ENCODE results near the gene PLEKHG2.

Gene PLEKHG2

GRCh38 chr19:39422020-39422419 lies 9.6 kb downstream of the PLEKHG2 start:
- no peak for DNase-seq (ENCODE audit: low spot score)

GRCh38 chr19:39423258-39424086 lies 11.0 kb downstream of the PLEKHG2 start:
- no peak for DNase-seq (ENCODE audit: low spot score)

GRCh38 chr19:39424934-39425333 lies 12.5 kb downstream of the PLEKHG2 start:
- no peak for DNase-seq (ENCODE audit: low spot score)

GRCh38 chr19:39425744-39426143 lies 13.3 kb downstream of the PLEKHG2 start:
- no peak for DNase-seq (ENCODE audit: low spot score)

- no peak for DNase-seq (ENCODE audit: low spot score)
Measured at GRCh38 chr19:39426170-39426569, 13.7 kb downstream of the PLEKHG2 start.

- no peak for DNase-seq (ENCODE audit: low spot score)
Measured at GRCh38 chr19:39427707-39428106, 15.2 kb downstream of the PLEKHG2 start.

GRCh38 chr19:39428283-39429112 lies 16.0 kb downstream of the PLEKHG2 start:
- no peak for DNase-seq (ENCODE audit: low spot score)

DNA sequence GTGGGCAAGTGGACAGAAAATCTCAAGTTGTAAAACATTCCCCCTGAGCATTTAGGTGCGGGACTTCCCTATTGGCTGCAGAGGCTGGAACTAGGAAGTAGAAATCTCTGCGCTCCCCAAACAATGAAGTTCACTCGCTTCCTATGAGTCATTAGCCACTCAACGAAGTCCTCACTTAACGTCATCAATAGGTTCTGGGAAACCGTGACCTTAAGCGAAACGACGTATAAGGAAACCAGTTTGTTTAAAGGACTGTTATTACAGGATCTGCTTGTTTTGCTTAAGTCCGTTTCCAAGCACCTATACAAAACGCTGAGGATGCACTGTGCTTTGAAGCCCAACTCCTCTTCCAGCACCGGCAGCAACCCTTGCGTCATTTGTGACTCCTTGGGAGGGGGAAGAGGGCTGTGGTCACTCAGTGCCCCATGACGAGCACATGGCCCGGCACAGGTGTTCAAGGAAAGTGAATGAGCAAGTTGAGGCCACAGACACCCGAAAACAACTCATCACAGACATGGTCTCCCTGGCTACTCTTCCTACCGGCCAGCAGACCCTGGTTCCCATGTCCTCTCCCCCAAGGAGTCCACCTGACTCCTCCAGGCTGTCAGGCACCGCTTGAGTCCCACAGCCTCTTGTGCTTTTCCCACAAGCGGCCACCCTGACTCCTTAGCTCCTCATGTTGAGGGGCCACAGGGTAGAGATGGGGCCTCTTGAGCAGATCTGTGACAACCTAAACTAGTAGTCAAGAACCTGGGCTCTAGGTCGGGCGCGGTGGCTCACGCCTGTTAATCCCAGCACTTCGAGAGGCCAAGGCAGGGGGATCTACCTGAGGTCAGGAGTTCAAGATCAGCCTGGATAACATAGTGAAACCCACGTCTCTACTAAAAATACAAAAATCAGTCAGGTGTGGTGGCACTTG lies 18.5 kb downstream of the PLEKHG2 start:
- peak; percentile 95 for DNase-seq (ENCODE audit: low spot score)

- no peak for DNase-seq (ENCODE audit: low spot score)
Measured at GRCh38 chr19:39432677-39433025, 20.2 kb downstream of the PLEKHG2 start.

- DNase-seq (ENCODE audit: low spot score): no peak
Measured at GRCh38 chr19:39433480-39434079, 21.1 kb downstream of the PLEKHG2 start.

- no peak for DNase-seq (ENCODE audit: low spot score)
Measured at GRCh38 chr19:39434123-39435076, 21.9 kb downstream of the PLEKHG2 start.

DNA sequence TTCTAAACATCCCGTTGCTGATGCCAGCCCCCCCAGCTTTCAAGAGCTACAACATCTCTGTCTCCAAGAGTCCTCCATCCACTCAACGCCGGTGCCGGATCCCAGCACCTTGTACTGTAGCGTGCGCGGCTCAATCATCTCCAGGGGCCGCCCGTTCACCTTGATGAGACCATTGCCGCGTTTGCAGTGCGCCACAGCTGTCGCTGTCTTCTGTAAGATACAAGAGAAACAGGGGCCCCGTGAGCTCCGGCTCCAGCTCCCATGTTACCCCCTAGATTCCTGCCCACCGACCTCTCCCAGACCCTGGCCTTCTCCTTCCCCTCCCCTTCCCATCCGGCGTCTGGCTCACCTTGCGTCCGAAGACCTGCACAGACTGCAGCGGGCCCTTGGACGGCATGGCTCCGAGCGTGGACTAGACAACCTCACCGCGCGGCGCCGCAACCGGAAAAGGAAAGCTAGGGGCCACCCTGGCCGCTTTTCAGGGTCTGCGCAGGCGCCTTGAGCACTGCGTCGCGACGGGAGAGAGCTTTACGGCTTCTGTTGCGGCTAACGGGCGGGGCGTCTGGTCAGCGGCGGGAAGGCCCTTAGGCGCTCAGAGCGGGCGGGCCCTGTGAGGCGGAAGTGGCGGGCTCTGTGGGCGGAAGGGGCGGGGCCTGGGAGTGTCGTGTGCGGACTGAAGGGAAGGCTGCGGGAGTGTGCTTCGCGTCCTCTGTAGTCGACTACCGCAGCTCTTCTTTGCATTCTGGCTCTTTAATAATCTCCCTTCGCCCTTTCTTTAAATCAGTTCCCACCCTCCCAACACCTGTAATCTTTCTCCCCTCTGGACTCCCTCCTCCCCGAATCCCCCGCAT lies 23.3 kb downstream of the PLEKHG2 start, which contains the start of gene RPS16:
Gene RPS16 (minus strand): TSS at position 451 of the 851 bp plus-strand sequence. CDS start 54 bp downstream, at position 397.
- peak; percentile 98 for DNase-seq (ENCODE audit: low spot score)

DNA sequence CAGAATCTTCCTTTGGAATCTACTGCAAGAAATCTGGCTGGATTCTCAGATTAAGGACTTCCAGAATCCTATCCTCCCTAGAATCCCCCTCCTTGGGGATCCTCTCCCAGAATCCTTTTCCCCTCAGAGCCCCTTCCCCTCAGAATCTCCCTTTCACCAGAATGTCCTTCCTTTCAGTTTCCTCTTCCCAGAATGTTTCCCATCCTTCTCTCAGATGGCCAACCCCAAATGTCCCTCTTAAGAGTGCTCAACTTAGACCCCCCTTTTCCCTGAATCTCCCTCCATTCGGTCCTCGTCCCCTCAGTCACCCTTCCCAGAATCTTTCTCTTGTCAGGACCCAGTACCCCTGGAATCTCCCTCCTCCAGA lies 23.9 kb downstream of the PLEKHG2 start:
- no peak for DNase-seq (ENCODE audit: low spot score)

DNA sequence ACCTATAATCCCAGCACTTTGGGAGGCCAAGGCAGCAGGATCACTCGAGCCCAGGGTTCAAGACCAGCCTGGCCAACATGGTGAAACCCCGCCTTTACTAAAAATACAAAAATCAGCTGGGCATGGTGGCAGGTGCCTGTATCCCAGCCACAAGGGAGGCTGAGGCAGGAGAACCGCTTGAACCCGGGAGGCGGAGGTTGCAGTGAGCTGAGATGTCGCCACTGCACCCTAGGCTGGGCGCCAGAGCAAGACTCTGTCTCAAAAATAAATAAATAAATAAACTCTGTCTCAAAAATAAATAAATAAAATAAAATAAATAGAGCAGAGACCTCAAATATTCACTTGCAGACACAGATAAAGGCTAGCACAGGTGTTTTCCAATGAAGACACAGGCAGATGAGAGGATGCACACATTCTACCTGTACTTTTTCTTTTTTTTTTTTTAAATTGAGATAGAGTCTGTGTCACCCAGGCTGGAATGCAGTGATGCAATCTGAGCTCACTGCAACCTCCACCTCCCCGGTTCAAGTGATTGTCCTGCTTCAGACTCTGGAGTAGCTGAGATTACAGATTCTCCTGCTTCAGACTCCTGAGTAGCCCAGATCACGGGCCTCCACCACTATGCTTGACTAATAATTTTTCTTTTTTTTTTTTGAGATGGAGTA lies 25.9 kb downstream of the PLEKHG2 start:
- DNase-seq (ENCODE audit: low spot score): no peak

GRCh38 chr19:39444598-39445195 lies 32.2 kb downstream of the PLEKHG2 start:
- DNase-seq (ENCODE audit: low spot score): no peak

- DNase-seq (ENCODE audit: low spot score): peak; percentile 98
Measured at GRCh38 chr19:39445196-39446111, 33.0 kb downstream of the PLEKHG2 start, which contains the start of gene SUPT5H. Gene SUPT5H (plus strand): TSS chr19:39445582. CDS start chr19:39445891, 309 bp downstream.

DNA sequence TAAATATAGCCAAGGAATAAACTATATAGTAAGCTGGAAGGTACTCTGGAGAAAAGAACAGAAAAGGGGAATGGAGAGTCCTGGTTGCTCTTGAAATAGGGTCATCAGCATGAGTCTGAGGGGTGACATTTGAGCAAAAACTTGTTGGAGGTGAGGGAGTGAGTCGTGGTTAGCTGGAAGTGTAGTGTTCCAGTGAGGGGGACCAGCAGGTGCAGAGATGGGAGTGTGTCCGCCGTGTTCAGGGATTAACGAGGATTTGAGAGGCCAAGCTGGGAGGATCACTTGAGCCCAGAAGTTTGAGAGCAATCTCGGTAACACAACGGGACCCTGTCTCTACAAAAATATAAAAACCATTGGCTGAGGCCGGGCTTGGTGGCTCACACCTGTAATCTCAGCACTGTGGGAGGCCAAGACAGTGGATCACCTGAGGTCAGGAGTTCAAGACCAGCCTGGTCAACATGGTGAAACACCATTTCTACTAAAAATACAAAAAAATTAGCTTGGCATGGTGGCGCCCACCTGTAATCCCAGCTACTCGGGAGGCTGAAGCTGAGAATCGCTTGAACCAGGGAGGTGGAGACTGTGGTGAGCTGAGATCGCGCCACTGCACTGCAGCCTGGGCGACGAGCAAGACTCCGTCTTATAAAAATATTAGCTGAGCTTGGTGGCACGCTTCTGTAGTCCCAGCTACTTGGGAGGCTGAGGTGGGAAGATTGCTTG lies 34.1 kb downstream of the PLEKHG2 start:
- no peak for DNase-seq (ENCODE audit: low spot score)

Data from kidney capillary endothelial cell (primary cell).